ENCODE data around the gene SPACA7. TPM values are rescaled to one million over a fixed set of nuclear protein-coding genes. Genes with fewer than 3 reads are reported as not detected.
"Not testable (repeated sequence)": the region's sequence is repeated elsewhere in the genome, so short reads cannot be mapped to it uniquely, and the experiment has no call there.

The SPACA7 gene
- polyA plus RNA-seq, 1 experiment = not detected

DNA sequence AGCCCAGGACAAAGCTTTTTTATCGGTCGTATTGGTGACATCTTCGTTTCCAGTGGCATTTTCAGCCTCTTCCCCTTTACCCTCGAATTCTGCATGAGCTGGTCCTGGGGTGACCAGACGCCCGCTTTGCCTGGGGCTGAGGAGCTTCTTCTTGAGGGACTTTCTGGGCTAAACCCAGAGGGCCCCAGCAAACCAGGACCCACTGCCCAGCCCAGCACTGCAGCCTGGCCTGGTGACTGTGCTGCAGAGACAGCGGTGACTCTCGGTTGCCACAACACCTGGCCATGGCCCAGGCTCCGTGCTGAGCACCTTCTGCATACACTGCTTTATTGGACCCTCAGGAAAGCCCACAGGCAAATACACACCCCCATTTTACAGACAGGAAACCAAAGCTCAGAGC lies 21.0 kb downstream of the SPACA7 start:
- TF ChIP-seq, protein P1, sequence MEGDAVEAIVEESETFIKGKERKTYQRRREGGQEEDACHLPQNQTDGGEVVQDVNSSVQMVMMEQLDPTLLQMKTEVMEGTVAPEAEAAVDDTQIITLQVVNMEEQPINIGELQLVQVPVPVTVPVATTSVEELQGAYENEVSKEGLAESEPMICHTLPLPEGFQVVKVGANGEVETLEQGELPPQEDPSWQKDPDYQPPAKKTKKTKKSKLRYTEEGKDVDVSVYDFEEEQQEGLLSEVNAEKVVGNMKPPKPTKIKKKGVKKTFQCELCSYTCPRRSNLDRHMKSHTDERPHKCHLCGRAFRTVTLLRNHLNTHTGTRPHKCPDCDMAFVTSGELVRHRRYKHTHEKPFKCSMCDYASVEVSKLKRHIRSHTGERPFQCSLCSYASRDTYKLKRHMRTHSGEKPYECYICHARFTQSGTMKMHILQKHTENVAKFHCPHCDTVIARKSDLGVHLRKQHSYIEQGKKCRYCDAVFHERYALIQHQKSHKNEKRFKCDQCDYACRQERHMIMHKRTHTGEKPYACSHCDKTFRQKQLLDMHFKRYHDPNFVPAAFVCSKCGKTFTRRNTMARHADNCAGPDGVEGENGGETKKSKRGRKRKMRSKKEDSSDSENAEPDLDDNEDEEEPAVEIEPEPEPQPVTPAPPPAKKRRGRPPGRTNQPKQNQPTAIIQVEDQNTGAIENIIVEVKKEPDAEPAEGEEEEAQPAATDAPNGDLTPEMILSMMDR (IDR thresholded peaks at IDR 0.05; ENCODE audit: insufficient read depth, low read depth, low read length) = no peak
- Histone ChIP-seq H3K4me3 (ENCODE audit: low read depth, low read length) (no peak overlapping the region), H3K36me3 (ENCODE audit: control insufficient read depth, insufficient read depth, low read length) (no peaks in the 10 kb centered on the region), H3K27me3 (ENCODE audit: control insufficient read depth, insufficient read depth, low read length) (no peaks in the 10 kb centered on the region)
- no peak for DNase-seq (ENCODE audit: low read depth)
- ChIA-PET CTCF (no interaction called here), POLR2A (no interaction called here)

DNA sequence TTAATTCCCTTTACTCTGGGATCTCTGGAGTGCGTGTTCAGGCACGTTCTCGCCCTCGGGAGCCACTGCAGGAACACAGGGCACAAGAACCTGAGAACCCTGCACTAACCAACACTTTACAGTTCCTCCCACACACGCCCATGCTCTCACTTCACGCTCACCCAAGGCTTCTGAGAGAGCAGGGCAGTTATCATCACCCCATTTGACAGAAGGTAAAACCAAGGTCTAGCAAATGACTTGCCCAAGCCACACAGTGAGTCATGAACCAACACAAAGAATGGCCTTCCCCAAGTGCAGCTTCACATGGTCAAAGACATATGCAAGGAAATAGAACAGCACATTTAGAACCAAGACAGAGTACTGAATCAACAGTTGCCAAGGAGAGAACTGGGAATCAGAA lies 22.2 kb downstream of the SPACA7 start:
- CTCF ChIA-PET = not testable (repeated sequence)

DNA sequence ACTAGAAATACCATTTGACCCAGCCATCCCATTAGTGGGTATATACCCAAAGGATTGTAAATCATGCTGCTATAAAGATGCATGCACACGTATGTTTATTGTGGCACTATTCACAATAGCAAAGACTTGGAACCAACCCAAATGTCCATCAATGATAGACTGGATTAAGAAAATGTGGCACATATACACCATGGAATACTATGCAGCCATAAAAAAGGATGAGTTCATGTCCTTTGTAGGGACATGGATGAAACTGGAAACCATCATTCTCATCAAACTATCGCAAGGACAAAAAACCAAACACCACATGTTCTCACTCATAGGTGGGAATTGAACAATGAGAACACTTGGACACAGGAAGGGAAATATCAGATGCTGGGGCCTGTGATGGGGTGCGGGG lies 33.7 kb downstream of the SPACA7 start:
- H3K4me3 ChIP-seq (ENCODE audit: low read depth, low read length); POLR2A ChIA-PET; H3K27me3 ChIP-seq (ENCODE audit: control insufficient read depth, insufficient read depth, low read length); H3K36me3 ChIP-seq (ENCODE audit: control insufficient read depth, insufficient read depth, low read length); CTCF ChIA-PET; DNase-seq (ENCODE audit: low read depth): not testable (repeated sequence)

More for the DNA sequence above, 22.2 kb downstream of the SPACA7 start:
- H3K27me3 ChIP-seq (ENCODE audit: control insufficient read depth, insufficient read depth, low read length); DNase-seq (ENCODE audit: low read depth); H3K4me3 ChIP-seq (ENCODE audit: low read depth, low read length); POLR2A ChIA-PET; H3K36me3 ChIP-seq (ENCODE audit: control insufficient read depth, insufficient read depth, low read length): not testable (repeated sequence)

DNA sequence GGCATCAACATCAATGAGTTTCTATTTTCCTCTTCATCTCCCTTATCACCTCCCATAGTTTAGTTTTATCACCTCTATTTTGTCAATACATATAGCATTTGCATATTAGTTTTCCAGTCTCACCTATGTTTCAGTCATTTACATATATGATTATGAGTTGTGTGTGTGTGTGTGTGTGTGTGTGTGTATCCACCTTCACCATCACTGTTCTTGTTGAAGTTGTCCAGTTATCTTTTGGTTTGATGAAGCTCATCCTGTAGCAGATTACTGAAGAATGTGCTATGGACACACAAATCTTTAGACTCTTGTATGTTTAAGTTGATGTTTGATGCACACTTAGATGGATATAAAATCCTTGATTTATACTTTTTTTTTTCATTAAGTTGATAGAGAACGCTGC lies 40.5 kb downstream of the SPACA7 start:
- POLR2A ChIA-PET = no interaction called here
- DNase-seq (ENCODE audit: low read depth) = no peak
- CTCF ChIA-PET = no interaction called here
- no peak overlapping the region for H3K4me3 ChIP-seq (ENCODE audit: low read depth, low read length)
- TF ChIP-seq, protein P1 (IDR thresholded peaks at IDR 0.05; ENCODE audit: insufficient read depth, low read depth, low read length) = no peak
- no peaks in the 10 kb centered on the region for H3K27me3 ChIP-seq (ENCODE audit: control insufficient read depth, insufficient read depth, low read length)
- no peaks in the 10 kb centered on the region for H3K36me3 ChIP-seq (ENCODE audit: control insufficient read depth, insufficient read depth, low read length)

DNA sequence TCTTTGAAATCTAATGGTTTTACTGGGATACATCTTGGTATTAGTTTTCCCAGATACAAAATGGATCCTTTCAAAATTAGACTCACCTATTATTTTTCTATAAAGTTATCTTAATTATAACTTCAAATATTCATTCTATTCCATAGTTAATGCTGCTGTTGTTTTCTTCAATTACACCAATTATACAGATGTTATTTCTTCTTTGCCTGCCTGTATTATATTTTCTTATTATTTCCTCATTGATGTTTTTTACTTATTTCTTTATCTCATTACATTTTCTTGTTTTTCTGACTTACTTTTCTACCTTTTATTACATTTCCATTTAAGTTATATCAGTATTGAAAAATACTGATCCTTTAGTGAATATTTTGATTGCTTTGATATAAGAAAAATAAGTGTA lies 40.9 kb downstream of the SPACA7 start:
- ChIA-PET CTCF (no interaction called here), POLR2A (no interaction called here)
- Histone ChIP-seq H3K36me3 (ENCODE audit: control insufficient read depth, insufficient read depth, low read length) (no peaks in the 10 kb centered on the region), H3K4me3 (ENCODE audit: low read depth, low read length) (no peak overlapping the region), H3K27me3 (ENCODE audit: control insufficient read depth, insufficient read depth, low read length) (no peaks in the 10 kb centered on the region)
- TF ChIP-seq, protein P1 (IDR thresholded peaks at IDR 0.05; ENCODE audit: insufficient read depth, low read depth, low read length) = no peak
- no peak for DNase-seq (ENCODE audit: low read depth)

DNA sequence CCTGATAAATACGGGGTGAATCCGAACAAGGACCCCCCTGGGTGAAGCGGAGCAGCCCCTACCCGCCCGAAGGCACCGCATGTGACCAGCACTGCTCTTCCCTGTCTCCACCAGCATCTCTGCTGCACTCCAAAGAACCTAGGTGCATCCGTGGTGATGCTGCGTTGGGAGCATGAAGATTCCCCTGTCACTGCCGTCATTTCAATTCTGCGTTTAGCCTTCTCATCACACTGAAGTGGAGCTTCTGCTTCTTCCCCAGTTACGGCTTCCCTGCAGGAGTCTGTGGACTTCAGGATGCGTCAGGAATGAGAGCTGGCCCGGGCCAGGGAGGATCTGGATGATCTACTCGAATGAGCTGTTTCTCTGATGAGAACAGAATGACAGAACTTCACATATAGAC lies 47.9 kb downstream of the SPACA7 start:
- ChIA-PET CTCF (no interaction called here), POLR2A (no interaction called here)
- TF ChIP-seq, protein P1 (IDR thresholded peaks at IDR 0.05; ENCODE audit: insufficient read depth, low read depth, low read length) = no peak
- H3K36me3 ChIP-seq (ENCODE audit: control insufficient read depth, insufficient read depth, low read length) = no peaks in the 10 kb centered on the region
- no peak overlapping the region for H3K4me3 ChIP-seq (ENCODE audit: low read depth, low read length)
- no peaks in the 10 kb centered on the region for H3K27me3 ChIP-seq (ENCODE audit: control insufficient read depth, insufficient read depth, low read length)
- no peak for DNase-seq (ENCODE audit: low read depth)

Data from BJ (cell line).